Fibroblast of mammary gland (primary cell): ENCODE measurements around the gene TCN1.
"Not testable (repeated sequence)": the region's sequence is repeated elsewhere in the genome, so short reads cannot be mapped to it uniquely, and the experiment has no call there.

Experiments used
- DNase-seq: peaks from one replicate; pipeline ENCODE4 v3.0.0-alpha.2; 2010; ENCODE audit warnings: low read depth
- H3K4me3 ChIP-seq: 2 replicates; pipeline ENCODE4 v1.5.1; 2011; ENCODE audit warnings: low read depth, mild to moderate bottlenecking, low read length, moderate library complexity; ENCODE audit not compliant: control insufficient read depth
- TF ChIP-seq, protein P1 (sequence below): conservative IDR thresholded peaks from 2 replicates; pipeline ENCODE4 v1.5.1; 2011; ENCODE audit warnings: low read depth, low read length, inconsistent platforms; ENCODE audit not compliant: control insufficient read depth, insufficient read depth

TCN1 gene

DNA sequence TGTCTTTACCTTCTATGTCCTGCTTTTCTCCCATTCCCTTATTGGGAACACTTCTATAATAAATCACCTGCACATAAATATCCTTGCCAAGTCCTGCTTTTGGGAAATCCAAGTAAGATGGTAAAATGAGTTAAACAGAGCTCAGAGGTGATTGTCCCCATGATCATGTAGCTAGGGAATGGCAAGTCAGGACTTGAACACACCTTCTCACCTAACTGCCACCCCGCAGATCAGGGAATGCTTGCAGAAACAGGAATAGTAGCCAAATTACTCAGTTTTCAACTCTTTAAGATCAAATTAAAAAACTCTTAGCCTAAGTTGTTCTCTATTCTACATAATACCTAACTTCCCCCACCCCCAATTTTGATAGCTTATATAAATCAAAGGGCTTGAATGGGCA lies 28.3 kb upstream of the TCN1 start:
- DNase-seq: no peak
- no peak overlapping the region for H3K4me3 ChIP-seq
- TF ChIP-seq, protein P1, sequence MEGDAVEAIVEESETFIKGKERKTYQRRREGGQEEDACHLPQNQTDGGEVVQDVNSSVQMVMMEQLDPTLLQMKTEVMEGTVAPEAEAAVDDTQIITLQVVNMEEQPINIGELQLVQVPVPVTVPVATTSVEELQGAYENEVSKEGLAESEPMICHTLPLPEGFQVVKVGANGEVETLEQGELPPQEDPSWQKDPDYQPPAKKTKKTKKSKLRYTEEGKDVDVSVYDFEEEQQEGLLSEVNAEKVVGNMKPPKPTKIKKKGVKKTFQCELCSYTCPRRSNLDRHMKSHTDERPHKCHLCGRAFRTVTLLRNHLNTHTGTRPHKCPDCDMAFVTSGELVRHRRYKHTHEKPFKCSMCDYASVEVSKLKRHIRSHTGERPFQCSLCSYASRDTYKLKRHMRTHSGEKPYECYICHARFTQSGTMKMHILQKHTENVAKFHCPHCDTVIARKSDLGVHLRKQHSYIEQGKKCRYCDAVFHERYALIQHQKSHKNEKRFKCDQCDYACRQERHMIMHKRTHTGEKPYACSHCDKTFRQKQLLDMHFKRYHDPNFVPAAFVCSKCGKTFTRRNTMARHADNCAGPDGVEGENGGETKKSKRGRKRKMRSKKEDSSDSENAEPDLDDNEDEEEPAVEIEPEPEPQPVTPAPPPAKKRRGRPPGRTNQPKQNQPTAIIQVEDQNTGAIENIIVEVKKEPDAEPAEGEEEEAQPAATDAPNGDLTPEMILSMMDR: no peak

DNA sequence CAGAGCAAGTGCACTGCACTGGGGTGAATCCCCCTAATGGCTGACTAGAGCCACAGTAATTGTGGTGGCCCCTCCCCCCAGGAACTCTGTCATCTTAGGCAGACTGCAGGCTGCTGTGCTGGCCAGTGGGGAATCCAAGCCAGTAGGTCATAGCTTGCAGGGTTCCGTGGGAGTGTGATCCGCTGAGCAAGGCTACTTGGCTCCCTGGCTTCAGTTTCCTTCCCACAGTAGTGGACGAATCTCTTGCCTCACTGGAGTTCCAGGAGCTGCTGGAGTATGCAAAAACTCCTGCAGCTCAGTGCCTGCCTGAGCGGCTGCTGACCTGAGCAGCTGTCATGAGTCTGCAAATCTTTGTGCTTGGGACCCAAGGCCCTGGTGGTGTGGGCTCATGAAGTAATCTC lies 25.5 kb upstream of the TCN1 start:
- DNase-seq: no peak
- TF ChIP-seq, protein P1: no peak
- H3K4me3 ChIP-seq: no peak overlapping the region

DNA sequence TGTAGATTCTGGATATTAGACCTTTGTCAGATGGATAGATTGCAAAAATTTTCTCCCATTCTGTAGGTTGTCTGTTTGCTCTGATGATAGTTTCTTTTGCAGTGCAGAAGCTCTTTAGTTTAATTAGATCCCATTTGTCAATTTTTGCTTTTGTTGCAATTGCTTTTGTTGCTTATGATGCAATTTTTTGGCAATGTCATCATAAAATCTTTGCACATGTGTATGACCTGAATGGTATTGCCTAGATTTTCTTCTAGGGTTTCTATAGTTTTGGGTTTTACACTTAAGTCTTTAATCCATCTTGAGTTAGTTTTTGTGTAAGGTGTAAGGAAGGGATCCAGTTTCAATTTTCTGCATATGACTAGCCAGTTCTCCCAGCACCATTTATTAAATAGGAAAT lies 20.9 kb upstream of the TCN1 start:
- H3K4me3 ChIP-seq, DNase-seq: not testable (repeated sequence)

DNA sequence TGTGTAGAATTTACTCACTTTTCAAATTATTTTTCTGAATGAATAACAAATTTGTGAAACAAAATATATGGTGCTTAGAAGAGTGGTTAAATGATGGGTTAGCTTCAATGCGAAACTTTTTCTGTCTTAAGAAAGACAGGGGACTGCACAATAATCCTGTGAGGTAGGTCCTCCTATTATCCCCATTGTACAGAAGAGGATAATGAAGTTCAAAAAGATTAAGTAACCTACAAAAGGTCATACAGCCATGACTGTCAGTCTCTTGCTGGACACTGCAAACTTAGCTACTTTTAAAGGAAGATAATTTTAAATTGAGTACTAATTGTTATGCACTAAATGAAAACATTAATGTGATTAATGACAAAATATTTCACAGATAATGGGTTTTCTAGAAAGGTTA lies 17.3 kb upstream of the TCN1 start:
- H3K4me3 ChIP-seq: no peak overlapping the region
- TF ChIP-seq, protein P1: no peak
- DNase-seq: no peak

DNA sequence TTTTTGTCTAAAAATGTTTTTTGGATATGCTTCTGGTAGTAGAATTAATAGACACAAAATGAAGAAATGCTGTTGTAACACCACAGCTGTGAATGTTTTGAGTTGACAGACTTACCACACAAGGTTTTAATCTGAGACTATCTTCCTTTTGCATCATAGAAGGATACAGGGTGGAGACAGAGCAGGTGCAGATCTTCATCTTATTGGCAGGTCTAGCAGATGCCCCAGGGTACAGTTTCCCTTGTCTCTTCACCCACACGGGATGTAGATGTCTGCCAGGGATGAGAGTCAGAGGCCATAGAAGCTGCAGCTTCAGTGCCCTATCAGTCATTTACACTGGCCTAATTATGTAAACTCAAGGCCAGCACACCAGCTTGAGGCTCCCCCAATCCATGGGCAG lies 13.3 kb upstream of the TCN1 start:
- DNase-seq: no peak
- no peak overlapping the region for H3K4me3 ChIP-seq
- TF ChIP-seq, protein P1: no peak

DNA sequence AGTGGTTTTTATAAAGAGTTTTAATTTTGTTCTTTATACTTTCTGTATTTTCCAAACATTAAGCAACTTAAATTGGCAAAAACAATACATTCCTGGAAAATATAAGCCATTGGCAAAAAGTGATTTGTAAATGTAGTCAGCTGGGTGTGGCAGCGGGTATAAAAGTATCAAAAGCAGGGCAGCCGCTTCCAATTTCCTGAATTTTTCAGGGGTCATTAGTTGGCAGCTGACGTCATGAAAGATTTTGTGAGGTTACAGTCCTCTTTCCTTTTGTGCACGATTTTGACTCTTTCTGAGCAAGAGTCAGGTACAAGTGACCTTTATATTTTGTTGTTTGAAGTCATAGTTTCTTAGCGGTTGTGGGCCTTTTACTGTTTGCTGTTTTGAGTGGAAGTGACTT lies 12.3 kb upstream of the TCN1 start, which contains the start of gene OOSP3:
TSS of gene OOSP3 (plus strand) at position 208 of the 400 bp plus-strand sequence. CDS start at position 235, 27 bp downstream.
- H3K4me3 ChIP-seq: no peak within 1 kb of the TSS
- TF ChIP-seq, protein P1: no peak
- no peak for DNase-seq

DNA sequence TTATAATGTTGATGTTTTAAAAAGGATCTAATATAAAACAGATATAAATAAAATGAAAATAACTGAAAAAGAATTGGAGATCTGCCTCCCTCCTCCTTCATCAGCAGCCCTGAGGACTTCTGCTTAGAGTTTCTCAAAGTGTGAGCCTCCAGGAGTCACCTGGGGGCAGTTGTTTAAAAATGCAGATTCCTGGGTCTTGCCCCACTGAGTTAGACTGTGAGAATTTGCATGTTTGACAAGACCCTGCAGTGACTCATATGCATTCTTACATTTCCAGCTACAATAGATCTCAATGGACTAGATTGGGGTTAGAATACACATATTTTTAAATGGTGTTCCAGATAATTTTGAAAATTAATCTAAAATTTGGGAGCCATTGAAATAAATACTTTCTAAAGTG lies 11.5 kb upstream of the TCN1 start:
- no peak overlapping the region for H3K4me3 ChIP-seq
- no peak for DNase-seq
- TF ChIP-seq, protein P1: no peak
